IMR-90 (cell line): ENCODE measurements around the gene CFAP61. TPM values are rescaled to one million over a fixed set of nuclear protein-coding genes. Genes with fewer than 3 reads are reported as not detected.
"Not testable (repeated sequence)": the region's sequence is repeated elsewhere in the genome, so short reads cannot be mapped to it uniquely, and the experiment has no call there.

Source experiments
- ATAC-seq: fragments of 200-7000 bp; cut with Tn5 transposase; 2 replicates; pipeline ENCODE4 v1.9.1; 2020; ENCODE audit warnings: low read depth, mild to moderate bottlenecking, moderate library complexity
- BruUV-seq: library from RNA; stranded (reverse); fragments of 400-500 nt; replicated peaks from 2 replicates; lab custom pipeline; 2021; lab: Mats Ljungman, UMichigan
- CTCF ChIA-PET: fragments of 300-600 bp; formaldehyde crosslinking; extraction: SDS; loops from one replicate; lab custom pipeline; 2021; ENCODE audit warnings: antibody characterized with exemption; lab: Yijun Ruan, JAX
- POLR2A ChIA-PET: fragments of 300-600 bp; sonication (Branson Sonifier 250); formaldehyde crosslinking; loops from one replicate; lab custom pipeline; 2022; ENCODE audit warnings: antibody characterized with exemption; ENCODE audit not compliant: unreplicated experiment; lab: Charles Lee
- DNase-seq: peaks from one replicate; pipeline ENCODE4 v3.0.0; 2013
- H2AFZ ChIP-seq: replicated peaks from 2 replicates; pipeline ENCODE3; 2013; ENCODE audit warnings: low read length, mild to moderate bottlenecking; ENCODE audit not compliant: poor library complexity
- H2AK5ac ChIP-seq: 2 replicates; pipeline ENCODE4 v1.6.1; 2013; ENCODE audit warnings: low read depth, low read length, inconsistent platforms
- H2AK9ac ChIP-seq: replicated peaks from 2 replicates; pipeline ENCODE3; 2013; ENCODE audit warnings: mild to moderate bottlenecking, low read depth, low read length, moderate library complexity; ENCODE audit not compliant: poor library complexity
- H2BK120ac ChIP-seq: 2 replicates; pipeline ENCODE4 v1.6.1; 2013; ENCODE audit warnings: low read depth, low read length, inconsistent platforms
- H2BK15ac ChIP-seq: 3 replicates; pipeline ENCODE4 v1.6.1; 2013; ENCODE audit warnings: low read depth, low read length, inconsistent platforms
- H2BK20ac ChIP-seq: 2 replicates; pipeline ENCODE4 v1.6.1; 2013; ENCODE audit warnings: low read depth, mild to moderate bottlenecking, inconsistent platforms, low read length, moderate library complexity
- H2BK5ac ChIP-seq: 2 replicates; pipeline ENCODE4 v1.6.1; 2013; ENCODE audit warnings: mild to moderate bottlenecking, low read depth, low read length, inconsistent platforms; ENCODE audit not compliant: poor library complexity, severe bottlenecking
- H3K14ac ChIP-seq: replicated peaks from 2 replicates; pipeline ENCODE4 v1.6.1; 2013; ENCODE audit warnings: low read depth, low read length, inconsistent platforms
- H3K18ac ChIP-seq: 2 replicates; pipeline ENCODE4 v1.6.1; 2013; ENCODE audit warnings: low read depth, low read length, control low read depth
- H3K23ac ChIP-seq: 2 replicates; pipeline ENCODE4 v1.6.1; 2013; ENCODE audit warnings: low read depth, low read length, inconsistent platforms
- H3K27ac ChIP-seq: 2 replicates; pipeline ENCODE4 v1.5.1; 2013; ENCODE audit warnings: mild to moderate bottlenecking, control low read depth, low read length; ENCODE audit not compliant: insufficient read depth
- H3K27me3 ChIP-seq: 2 replicates; pipeline ENCODE4 v1.6.1; 2013; ENCODE audit warnings: low read length; ENCODE audit not compliant: control insufficient read depth, insufficient read depth
- H3K36me3 ChIP-seq: 2 replicates; pipeline ENCODE4 v1.6.1; 2013; ENCODE audit warnings: low read length, mixed read lengths; ENCODE audit not compliant: control insufficient read depth, insufficient read depth
- H3K4ac ChIP-seq: 2 replicates; pipeline ENCODE4 v1.6.1; 2013; ENCODE audit warnings: low read depth, low read length, inconsistent platforms
- H3K4me1 ChIP-seq: 2 replicates; pipeline ENCODE4 v1.6.1; 2013; ENCODE audit warnings: low read length, mixed read lengths; ENCODE audit not compliant: control insufficient read depth, insufficient read depth
- H3K4me2 ChIP-seq: 2 replicates; pipeline ENCODE4 v1.6.1; 2013; ENCODE audit warnings: low read depth, mild to moderate bottlenecking, control low read depth, low read length, moderate library complexity
- H3K4me3 ChIP-seq: 2 replicates; pipeline ENCODE4 v1.5.1; 2013; ENCODE audit warnings: low read depth, mild to moderate bottlenecking, control low read depth, low read length, moderate library complexity; ENCODE audit not compliant: insufficient read depth
- H3K56ac ChIP-seq: 2 replicates; pipeline ENCODE4 v1.6.1; 2013; ENCODE audit warnings: low read length, inconsistent platforms; ENCODE audit not compliant: insufficient read depth; ENCODE audit errors: extremely low read depth
- H3K79me1 ChIP-seq, 2 experiments: 2 replicates each; pipeline ENCODE4 v1.6.1; 2013; ENCODE audit warnings: low read length in 2 of 2, inconsistent platforms in 1 of 2, low read depth in 1 of 2
- H3K9ac ChIP-seq: 2 replicates; pipeline ENCODE4 v1.6.1; 2013; ENCODE audit warnings: low read depth, low read length, control low read depth
- H3K9me1 ChIP-seq: 2 replicates; pipeline ENCODE4 v1.6.1; 2013; ENCODE audit warnings: low read length, inconsistent platforms; ENCODE audit not compliant: insufficient read depth
- H3K9me3 ChIP-seq: 2 replicates; pipeline ENCODE4 v1.6.1; 2013; ENCODE audit warnings: low read length; ENCODE audit not compliant: control insufficient read depth, insufficient read depth
- H4K20me1 ChIP-seq: 2 replicates; pipeline ENCODE4 v1.6.1; 2013; ENCODE audit warnings: low read length, inconsistent platforms; ENCODE audit not compliant: insufficient read depth
- H4K5ac ChIP-seq: 2 replicates; pipeline ENCODE4 v1.6.1; 2013; ENCODE audit warnings: mild to moderate bottlenecking, low read depth, low read length, control low read depth
- H4K8ac ChIP-seq, 2 experiments: 2 replicates each; pipeline ENCODE4 v1.6.1; 2013; ENCODE audit warnings: low read depth in 2 of 2, low read length in 2 of 2, control low read depth in 1 of 2, inconsistent platforms in 1 of 2
- H4K91ac ChIP-seq: 2 replicates; pipeline ENCODE4 v1.6.1; 2013; ENCODE audit warnings: low read depth, low read length, inconsistent platforms; ENCODE audit not compliant: insufficient read depth
- RFX5 ChIP-seq: IDR thresholded peaks from 2 replicates; pipeline ENCODE4 v1.8.0; 2012; ENCODE audit warnings: low read depth, mild to moderate bottlenecking, low read length, moderate library complexity
- WGBS, 2 experiments: methylation state at CpG; one replicate each; pipeline versions ENCODE4 v1.1.5 to v1.1.7; 2013; ENCODE audit warnings: missing lambda C conversion rate in 2 of 2; ENCODE audit not compliant: insufficient read length in 1 of 2; ENCODE audit errors: extremely low coverage in 2 of 2; 5-methylcytosine and 5-hydroxymethylcytosine counted together
- dilution Hi-C: fragments of 300-500 bp; cut with HindIII; formaldehyde crosslinking; loops from one replicate; pipeline ENCODE4 v1.14.3; 2018; ENCODE audit warnings: low sequenced_read_pairs; ENCODE audit not compliant: unreplicated experiment
- in situ Hi-C: fragments of 300-500 bp; cut with MboI; formaldehyde crosslinking; loops from 3 replicates; pipeline ENCODE4 v1.14.3; 2019; ENCODE audit warnings: low sequenced_read_pairs, inconsistent platforms, mixed read lengths
- intact Hi-C: fragments of 100-400 bp; cut with micrococcal nuclease; formaldehyde crosslinking; loops from 2 replicates; pipeline ENCODE4 v1.10.0; 2022
- polyA plus RNA-seq, 3 experiments: library from polyadenylated mRNA; depleted of rRNA; stranded (reverse); fragments of >200 nt; gene quantifications; 2 replicates each; pipeline ENCODE4 v1.2.3, GENCODE V29; 2012; ENCODE audit warnings: low replicate concordance in 1 of 3
- total RNA-seq: library from RNA; depleted of rRNA; stranded (reverse); fragments of >200 nt; gene quantifications from 2 replicates; pipeline ENCODE4 v1.2.3, GENCODE V29; 2012

The CFAP61 gene
- total and polyA plus RNA-seq, 2 of the 4 experiments (the other 2 are of a cell fraction), result 0.07 TPM; not detected in 1

- ATAC-seq (no peak), DNase-seq (no peak)
- H4K8ac ChIP-seq, result no peak overlapping the region
- H2AK5ac ChIP-seq, result no peak overlapping the region
- H2BK5ac ChIP-seq, result no peak overlapping the region
- no peaks in the 10 kb centered on the region; the same call in 1 of the 2 replicates for H4K20me1 ChIP-seq
- H3K27me3 ChIP-seq, result no peaks in the 10 kb centered on the region; the same call in 1 of the 2 replicates
- H2BK20ac ChIP-seq, result no peak overlapping the region
- no peak overlapping the region for H2BK120ac ChIP-seq
- TF ChIP-seq RFX5, result no peak
- no peaks in the 10 kb centered on the region for H3K4me1 ChIP-seq
- no peak overlapping the region for H2AFZ ChIP-seq
- no CpG with 5 or more reads among the region's 1 CpG for whole genome bisulfite sequencing, 2 experiments
- ChIA-PET POLR2A (no interaction called here), CTCF (no interaction called here)
- intact Hi-C loops, result no loop called here
- in situ Hi-C loops, result no loop called here
- H3K56ac ChIP-seq, result no peak overlapping the region
- H3K4ac ChIP-seq, result no peak overlapping the region
- no peak overlapping the region for H3K4me3 ChIP-seq
- H3K36me3 ChIP-seq, result no peaks in the 10 kb centered on the region
- no peak overlapping the region for H3K18ac ChIP-seq
- no peak overlapping the region for H3K27ac ChIP-seq
- H2BK15ac ChIP-seq, result no peak overlapping the region
- H4K91ac ChIP-seq, result no peak overlapping the region
- H2AK9ac ChIP-seq, result no peak overlapping the region
- dilution Hi-C loops, result no loop called here
- no peak overlapping the region for H3K4me2 ChIP-seq
- H3K14ac ChIP-seq, result no peak overlapping the region
- no peaks in the 10 kb centered on the region for H3K79me1 ChIP-seq
- no peak overlapping the region for H4K5ac ChIP-seq
- H3K9me3 ChIP-seq, result no peaks in the 10 kb centered on the region
- H3K9me1 ChIP-seq, result no peaks in the 10 kb centered on the region
- no TSS peak for BruUV-seq
- H3K23ac ChIP-seq, result no peak overlapping the region
- H3K9ac ChIP-seq, result no peak overlapping the region
These were observed 165.3 kb downstream of the CFAP61 start for GRCh38 chr20:20217621-20218020.

- H3K56ac ChIP-seq, H3K4me1 ChIP-seq, H2BK20ac ChIP-seq, H3K27me3 ChIP-seq, intact Hi-C loops, H4K91ac ChIP-seq, H3K18ac ChIP-seq, H2BK5ac ChIP-seq, CTCF ChIA-PET, H2AK9ac ChIP-seq, H3K9ac ChIP-seq, H4K20me1 ChIP-seq, H2BK120ac ChIP-seq, H3K27ac ChIP-seq, H3K4ac ChIP-seq, H3K9me1 ChIP-seq, H3K4me3 ChIP-seq, H3K23ac ChIP-seq, H2AK5ac ChIP-seq, H3K36me3 ChIP-seq, DNase-seq, H2BK15ac ChIP-seq, H4K5ac ChIP-seq, H3K4me2 ChIP-seq, H2AFZ ChIP-seq, dilution Hi-C loops, ATAC-seq, in situ Hi-C loops, H3K14ac ChIP-seq, POLR2A ChIA-PET, H3K79me1 ChIP-seq, H4K8ac ChIP-seq, H3K9me3 ChIP-seq, BruUV-seq: not testable (repeated sequence)
- 19% methylated on average over 2 of the region's 4 CpGs; no CpG with 5 or more reads in 1 of the 2 experiments for WGBS, 2 experiments
These were observed 165.8 kb downstream of the CFAP61 start for GRCh38 chr20:20218106-20218505.
